ENCODE results near the gene VSIG8. TPM values are rescaled to one million over a fixed set of nuclear protein-coding genes. Genes with fewer than 3 reads are reported as not detected.
A peak's percentile ranks its signal among the peaks of the same experiment; 100 is the strongest.

The VSIG8 gene
- total and polyA plus RNA-seq, 2 of the 4 experiments (the other 2 are of a cell fraction), result not detected

GRCh38 chr1:159870704-159871103, 8.2 kb upstream of the VSIG8 start:
- Histone ChIP-seq H4K8ac (ENCODE audit: low read depth in 2 of 2, low read length in 2 of 2) (no peak overlapping the region), H3K14ac (replicated peaks; ENCODE audit: low read depth, low read length) (no peak overlapping the region), H2BK120ac (ENCODE audit: low read depth, low read length) (no peak overlapping the region), H3K9ac (ENCODE audit: low read depth, low read length) (no peak overlapping the region), H3K4me3 (ENCODE audit: insufficient read depth, low read depth, low read length) (no peak overlapping the region), H3K4ac (ENCODE audit: low read depth, low read length) (no peak overlapping the region), H3K18ac (ENCODE audit: low read depth, low read length) (no peak overlapping the region), H3K23ac (ENCODE audit: low read depth, low read length) (no peak overlapping the region), H3K79me1 (ENCODE audit: low read depth in 1 of 2, low read length in 2 of 2) (no peaks in the 10 kb centered on the region), H4K20me1 (ENCODE audit: insufficient read depth, low read length) (no peaks in the 10 kb centered on the region), H3K27ac (ENCODE audit: insufficient read depth, low read length) (no peak overlapping the region), H3K27me3 (ENCODE audit: control insufficient read depth, insufficient read depth, low read length) (no peaks in the 10 kb centered on the region), H3K9me1 (ENCODE audit: insufficient read depth, low read length) (no peaks in the 10 kb centered on the region), H2BK20ac (ENCODE audit: low read depth, low read length) (no peak overlapping the region), H3K56ac (ENCODE audit: extremely low read depth, insufficient read depth, low read length) (no peak overlapping the region), H2AK5ac (ENCODE audit: low read depth, low read length) (no peak overlapping the region), H3K36me3 (ENCODE audit: control insufficient read depth, insufficient read depth, low read length) (no peaks in the 10 kb centered on the region), H2BK15ac (ENCODE audit: low read depth, low read length) (no peak overlapping the region), H2AK9ac (replicated peaks; ENCODE audit: low read depth, low read length, poor library complexity) (peak overlapping the region; percentile 11), H3K4me2 (ENCODE audit: low read depth, low read length) (no peak overlapping the region), H2BK5ac (ENCODE audit: low read depth, low read length, poor library complexity, severe bottlenecking) (no peak overlapping the region), H3K9me3 (ENCODE audit: control insufficient read depth, insufficient read depth, low read length) (no peaks in the 10 kb centered on the region), H3K4me1 (ENCODE audit: control insufficient read depth, insufficient read depth, low read length) (peaks cover 8% of the 10 kb centered on the region), H4K91ac (ENCODE audit: insufficient read depth, low read depth, low read length) (no peak overlapping the region; the same call in 1 of the 2 replicates), H2AFZ (replicated peaks; ENCODE audit: low read length, poor library complexity) (no peak overlapping the region), H4K5ac (ENCODE audit: low read depth, low read length) (no peak overlapping the region)
- no peak for TF ChIP-seq MAZ (IDR thresholded peaks at IDR 0.05; ENCODE audit: borderline replicate concordance, low read depth, low read length)
- TF ChIP-seq RAD21 (IDR thresholded peaks at IDR 0.05; ENCODE audit: low read length), result no peak
- TF ChIP-seq USF2 (IDR thresholded peaks at IDR 0.05; ENCODE audit: low read depth, low read length), result no peak
- no peak for TF ChIP-seq MAFK (IDR thresholded peaks at IDR 0.05; ENCODE audit: low read depth, low read length)
- no peak for TF ChIP-seq RFX5 (IDR thresholded peaks at IDR 0.05; ENCODE audit: low read depth, low read length)
- no peak for TF ChIP-seq CEBPB (IDR thresholded peaks at IDR 0.05; ENCODE audit: low read depth, low read length)
- TF ChIP-seq BHLHE40 (IDR thresholded peaks at IDR 0.05; ENCODE audit: low read depth, low read length), result no peak
- TF ChIP-seq POLR2A (IDR thresholded peaks at IDR 0.05; ENCODE audit: low read depth, low read length), result no peak
- no peak for TF ChIP-seq FOS (IDR thresholded peaks at IDR 0.05; ENCODE audit: low read depth, low read length)
- no peak for TF ChIP-seq CTCF (conservative IDR thresholded peaks at IDR 0.05; ENCODE audit: low read depth, low read length)
- no peak for TF ChIP-seq ELK1 (IDR thresholded peaks at IDR 0.05; ENCODE audit: borderline replicate concordance, low read depth, low read length)
- no peak for TF ChIP-seq SMC3 (IDR thresholded peaks at IDR 0.05; ENCODE audit: low read depth, low read length)
- no peak for TF ChIP-seq RCOR1 (IDR thresholded peaks at IDR 0.05; ENCODE audit: insufficient replicate concordance, low read length)
- no peak for TF ChIP-seq NFE2L2 (IDR thresholded peaks at IDR 0.05; ENCODE audit: low read depth, low read length)
- no peak for TF ChIP-seq CHD1 (IDR thresholded peaks at IDR 0.05; ENCODE audit: low read depth, low read length)
- TF ChIP-seq MXI1 (IDR thresholded peaks at IDR 0.05; ENCODE audit: borderline replicate concordance, low read depth, low read length), result no peak
- no peak for DNase-seq
- ChIA-PET POLR2A (ENCODE audit: unreplicated experiment) (no interaction called here), CTCF (no interaction called here)
- in situ Hi-C loops (cut with MboI; ENCODE audit: low sequenced_read_pairs), result no loop called here
- ATAC-seq (ENCODE audit: low read depth), result no peak
- dilution Hi-C loops (cut with HindIII; ENCODE audit: low sequenced_read_pairs, unreplicated experiment), result no loop called here
- intact Hi-C loops (cut with micrococcal nuclease), result no loop called here
- no TSS peak for BruUV-seq (replicated peaks)
- no CpG with 5 or more reads among the region's 5 CpGs for WGBS, 2 experiments (ENCODE audit: extremely low coverage in 2 of 2, insufficient read length in 1 of 2)

Measured in IMR-90 (cell line).